Kidney (tissue), 14 donors: ENCODE data around the gene LRBA. TPM values are rescaled to one million over a fixed set of nuclear protein-coding genes. Genes with fewer than 3 reads are reported as not detected.

Experiments
- DNase-seq, 5 donors: peaks; one replicate each; pipeline ENCODE4 v3.0.0-alpha.2; 2013 to 2020
- FAIRE-seq: peaks from 2 replicates; lab custom pipeline; 2012; peaks lifted over from hg19 to GRCh38; lab: Jason Lieb, UNC
- H3K27ac ChIP-seq, 2 donors: one replicate each; pipeline ENCODE4 v1.7.0; 2013; ENCODE audit warnings: low read depth in 2 of 2, low read length in 2 of 2, inconsistent platforms in 1 of 2
- H3K27me3 ChIP-seq: one replicate; pipeline ENCODE4 v1.7.1; 2013; ENCODE audit warnings: low read length, inconsistent platforms; ENCODE audit not compliant: control insufficient read depth, insufficient read depth
- H3K36me3 ChIP-seq, 3 donors: one replicate each; pipeline versions ENCODE4 v1.7.0 to v1.7.1; 2013; ENCODE audit warnings: low read length in 3 of 3, control low read depth in 1 of 3, inconsistent platforms in 1 of 3; ENCODE audit not compliant: insufficient read depth in 3 of 3, control insufficient read depth in 2 of 3
- H3K4me1 ChIP-seq, 3 donors: one replicate each; pipeline versions ENCODE4 v1.7.0 to v1.7.1; 2013; ENCODE audit warnings: low read length in 3 of 3, inconsistent platforms in 1 of 3, low read depth in 1 of 3; ENCODE audit not compliant: control insufficient read depth in 2 of 3, insufficient read depth in 2 of 3
- H3K4me3 ChIP-seq, 3 donors: one replicate each; pipeline versions ENCODE4 v1.7.0 to v1.8.1; 2013; ENCODE audit warnings: low read length in 3 of 3, control low read depth in 1 of 3, inconsistent platforms in 1 of 3
- H3K9ac ChIP-seq, 3 donors: one replicate each; pipeline versions ENCODE4 v1.7.0 to v1.7.1; 2013; ENCODE audit warnings: low read length in 3 of 3, control low read depth in 1 of 3, inconsistent platforms in 1 of 3
- H3K9me3 ChIP-seq, 3 donors: one replicate each; pipeline versions ENCODE4 v1.7.0 to v1.7.1; 2013; ENCODE audit warnings: low read length in 3 of 3, control low read depth in 1 of 3, inconsistent platforms in 1 of 3; ENCODE audit not compliant: control insufficient read depth in 2 of 3, insufficient read depth in 1 of 3
- intact Hi-C: fragments of 100-400 bp; cut with DNase I; formaldehyde crosslinking; loops from one replicate; pipeline ENCODE4 v1.11.1; 2022
- polyA plus RNA-seq: library from polyadenylated mRNA; stranded (reverse); fragments of 350-450 nt; fragmentation: Illumina TruSeq; extraction: RNeasy Lipid Tissue Mini Kit (QIAGEN cat#74804); gene quantifications from one replicate; pipeline ENCODE4 v1.2.3, GENCODE V29; 2014; ENCODE audit warnings: low read depth, low replicate concordance; ENCODE audit not compliant: insufficient read depth
- total RNA-seq: library from RNA; stranded (reverse); fragmentation: NEBNext Ultra II Directional; extraction: Animal tissue kit (Norgen Biotek cat#: 25700); gene quantifications from one replicate; pipeline ENCODE4 v1.2.1, GENCODE V29; 2021
- TF ChIP-seq, protein P1 (sequence below): IDR thresholded peaks from 3 replicates; pipeline ENCODE4 v1.5.1; 2012; ENCODE audit warnings: mild to moderate bottlenecking, moderate library complexity, borderline replicate concordance; ENCODE audit not compliant: insufficient read depth; ENCODE audit errors: extremely low read depth
- donor health status: control.
- donor health status: control.
- donor health status: control.
- donor health status: control.
- donor health status: control.
- donor health status: DM: yes; HTN: yes; CAD: no.
- donor health status: Normal renal cell carcinoma (clear cell type).

The LRBA gene
- total and polyA plus RNA-seq, 2 donors from 2014 or later = 20.3 to 76.7 TPM

DNA sequence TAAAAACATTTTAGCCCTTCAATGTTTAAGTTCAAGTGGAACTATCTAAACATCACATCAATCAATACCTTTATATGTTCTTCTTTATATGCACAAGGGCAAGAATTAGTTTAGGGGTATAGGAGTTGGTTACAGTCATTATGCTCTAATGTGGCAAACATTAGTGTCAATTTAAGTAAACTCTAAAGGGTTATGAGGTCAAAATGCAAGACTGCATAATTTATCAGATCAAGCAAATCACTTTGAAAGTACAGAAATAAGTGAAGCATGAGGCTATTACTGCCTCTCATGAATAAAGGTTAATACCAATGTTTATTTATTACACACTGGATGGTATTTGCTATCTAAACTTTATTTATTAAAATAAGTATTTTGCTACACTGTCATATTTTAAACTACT lies 373.5 kb downstream of the LRBA start:
- no peaks in the 10 kb centered on the region for H3K4me1 ChIP-seq
- TF ChIP-seq, protein P1, sequence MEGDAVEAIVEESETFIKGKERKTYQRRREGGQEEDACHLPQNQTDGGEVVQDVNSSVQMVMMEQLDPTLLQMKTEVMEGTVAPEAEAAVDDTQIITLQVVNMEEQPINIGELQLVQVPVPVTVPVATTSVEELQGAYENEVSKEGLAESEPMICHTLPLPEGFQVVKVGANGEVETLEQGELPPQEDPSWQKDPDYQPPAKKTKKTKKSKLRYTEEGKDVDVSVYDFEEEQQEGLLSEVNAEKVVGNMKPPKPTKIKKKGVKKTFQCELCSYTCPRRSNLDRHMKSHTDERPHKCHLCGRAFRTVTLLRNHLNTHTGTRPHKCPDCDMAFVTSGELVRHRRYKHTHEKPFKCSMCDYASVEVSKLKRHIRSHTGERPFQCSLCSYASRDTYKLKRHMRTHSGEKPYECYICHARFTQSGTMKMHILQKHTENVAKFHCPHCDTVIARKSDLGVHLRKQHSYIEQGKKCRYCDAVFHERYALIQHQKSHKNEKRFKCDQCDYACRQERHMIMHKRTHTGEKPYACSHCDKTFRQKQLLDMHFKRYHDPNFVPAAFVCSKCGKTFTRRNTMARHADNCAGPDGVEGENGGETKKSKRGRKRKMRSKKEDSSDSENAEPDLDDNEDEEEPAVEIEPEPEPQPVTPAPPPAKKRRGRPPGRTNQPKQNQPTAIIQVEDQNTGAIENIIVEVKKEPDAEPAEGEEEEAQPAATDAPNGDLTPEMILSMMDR = no peak
- FAIRE-seq = no peak
- H3K9ac ChIP-seq = no peak overlapping the region
- H3K27me3 ChIP-seq = no peaks in the 10 kb centered on the region
- no peak for DNase-seq
- no peak overlapping the region for H3K4me3 ChIP-seq
- no peaks in the 10 kb centered on the region for H3K9me3 ChIP-seq
- no peak overlapping the region for H3K27ac ChIP-seq
- intact Hi-C loops = no loop called here
- H3K36me3 ChIP-seq = no peaks in the 10 kb centered on the region

DNA sequence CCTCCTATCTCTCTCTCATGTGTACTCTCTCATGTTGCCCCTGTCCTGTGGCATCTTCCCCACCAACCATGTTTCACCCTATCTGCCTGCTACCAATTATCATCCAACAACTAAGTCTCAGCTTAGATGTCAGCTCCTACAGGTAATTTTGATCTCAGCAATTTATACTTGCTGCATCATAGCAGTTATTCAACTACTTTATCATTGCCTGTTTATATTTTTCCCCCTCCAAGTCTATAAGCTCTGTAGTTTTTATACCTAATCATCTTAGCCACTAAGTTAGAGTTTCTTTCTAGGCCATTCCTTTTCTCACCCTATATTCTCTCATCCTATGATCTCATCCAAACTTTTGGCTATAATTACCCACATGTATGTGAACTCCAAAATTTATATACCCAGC lies 382.4 kb downstream of the LRBA start:
- FAIRE-seq (no peak), DNase-seq (no peak)
- intact Hi-C loops = no loop called here
- H3K4me1 ChIP-seq = no peaks in the 10 kb centered on the region
- TF ChIP-seq, protein P1 = no peak
- H3K27me3 ChIP-seq = no peaks in the 10 kb centered on the region
- no peak overlapping the region for H3K4me3 ChIP-seq
- H3K9ac ChIP-seq = no peak overlapping the region
- peaks cover 0 to 4% (median 0%) of the 10 kb centered on the region in 3 donors for H3K9me3 ChIP-seq
- no peak overlapping the region for H3K27ac ChIP-seq
- no peaks in the 10 kb centered on the region for H3K36me3 ChIP-seq

- Histone ChIP-seq H3K36me3 (no peaks in the 10 kb centered on the region), H3K9me3 (peaks cover 0 to 4% (median 0%) of the 10 kb centered on the region in 3 donors), H3K4me3 (no peak overlapping the region), H3K9ac (no peak overlapping the region), H3K27me3 (no peaks in the 10 kb centered on the region), H3K4me1 (no peaks in the 10 kb centered on the region), H3K27ac (no peak overlapping the region)
- intact Hi-C loops = no loop called here
- DNase-seq (no peak), FAIRE-seq (no peak)
- TF ChIP-seq, protein P1 = no peak
Observed at GRCh38 chr4:150628073-150628472, 387.0 kb downstream of the LRBA start.

GRCh38 chr4:150625033-150625432 lies 390.1 kb downstream of the LRBA start:
- Histone ChIP-seq H3K4me3 (no peak overlapping the region), H3K4me1 (no peaks in the 10 kb centered on the region), H3K9me3 (no peaks in the 10 kb centered on the region), H3K27me3 (no peaks in the 10 kb centered on the region), H3K36me3 (no peaks in the 10 kb centered on the region), H3K9ac (no peak overlapping the region), H3K27ac (no peak overlapping the region)
- no peak for DNase-seq
- TF ChIP-seq, protein P1 = no peak
- intact Hi-C loops = no loop called here
- no peak for FAIRE-seq
